Coronary artery (tissue), 2 donors: Measurements from ENCODE around the gene S100A10.

Experiments used
- DNase-seq: peaks from one replicate; pipeline ENCODE4 v3.0.0-alpha.2; 2017; ENCODE audit warnings: low spot score
- H3K27ac ChIP-seq, 2 donors: fragments of 200-600 bp; sonication (generic); one replicate each; pipeline ENCODE4 v1.5.1; 2016 to 2019
- H3K4me3 ChIP-seq: fragments of 200-600 bp; sonication (generic); 2 replicates; pipeline ENCODE4 v1.5.1; 2016; ENCODE audit warnings: mild to moderate bottlenecking, moderate library complexity
- TF ChIP-seq, protein P1 (sequence below): fragments of 200-600 bp; sonication (generic); IDR thresholded peaks from one replicate; pipeline ENCODE4 v1.5.1; 2019; ENCODE audit warnings: antibody characterized with exemption

S100A10 gene

DNA sequence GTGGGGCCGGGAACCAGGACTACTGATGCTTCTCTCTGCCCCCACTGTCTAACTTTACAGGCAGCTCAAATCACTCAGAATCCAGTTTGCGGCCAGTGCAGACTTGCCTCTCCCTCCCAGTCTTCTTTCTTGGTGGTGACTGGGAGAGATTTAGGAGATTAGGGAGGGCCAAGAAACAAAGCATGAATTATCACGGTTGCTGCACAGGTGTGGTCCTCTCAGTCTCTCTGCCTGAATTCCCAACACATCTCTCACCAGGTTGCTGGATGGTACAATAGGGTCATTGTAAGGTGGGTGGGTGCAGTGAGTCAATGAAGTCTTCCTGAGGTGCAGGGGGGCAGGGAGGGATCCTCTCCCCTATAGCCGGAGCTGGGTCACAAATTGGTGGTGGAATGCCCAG lies 30.6 kb upstream of the S100A10 start:
- DNase-seq = no peak
- no peak overlapping the region for H3K4me3 ChIP-seq
- H3K27ac ChIP-seq = no peak overlapping the region
- TF ChIP-seq, protein P1, sequence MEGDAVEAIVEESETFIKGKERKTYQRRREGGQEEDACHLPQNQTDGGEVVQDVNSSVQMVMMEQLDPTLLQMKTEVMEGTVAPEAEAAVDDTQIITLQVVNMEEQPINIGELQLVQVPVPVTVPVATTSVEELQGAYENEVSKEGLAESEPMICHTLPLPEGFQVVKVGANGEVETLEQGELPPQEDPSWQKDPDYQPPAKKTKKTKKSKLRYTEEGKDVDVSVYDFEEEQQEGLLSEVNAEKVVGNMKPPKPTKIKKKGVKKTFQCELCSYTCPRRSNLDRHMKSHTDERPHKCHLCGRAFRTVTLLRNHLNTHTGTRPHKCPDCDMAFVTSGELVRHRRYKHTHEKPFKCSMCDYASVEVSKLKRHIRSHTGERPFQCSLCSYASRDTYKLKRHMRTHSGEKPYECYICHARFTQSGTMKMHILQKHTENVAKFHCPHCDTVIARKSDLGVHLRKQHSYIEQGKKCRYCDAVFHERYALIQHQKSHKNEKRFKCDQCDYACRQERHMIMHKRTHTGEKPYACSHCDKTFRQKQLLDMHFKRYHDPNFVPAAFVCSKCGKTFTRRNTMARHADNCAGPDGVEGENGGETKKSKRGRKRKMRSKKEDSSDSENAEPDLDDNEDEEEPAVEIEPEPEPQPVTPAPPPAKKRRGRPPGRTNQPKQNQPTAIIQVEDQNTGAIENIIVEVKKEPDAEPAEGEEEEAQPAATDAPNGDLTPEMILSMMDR = no peak

DNA sequence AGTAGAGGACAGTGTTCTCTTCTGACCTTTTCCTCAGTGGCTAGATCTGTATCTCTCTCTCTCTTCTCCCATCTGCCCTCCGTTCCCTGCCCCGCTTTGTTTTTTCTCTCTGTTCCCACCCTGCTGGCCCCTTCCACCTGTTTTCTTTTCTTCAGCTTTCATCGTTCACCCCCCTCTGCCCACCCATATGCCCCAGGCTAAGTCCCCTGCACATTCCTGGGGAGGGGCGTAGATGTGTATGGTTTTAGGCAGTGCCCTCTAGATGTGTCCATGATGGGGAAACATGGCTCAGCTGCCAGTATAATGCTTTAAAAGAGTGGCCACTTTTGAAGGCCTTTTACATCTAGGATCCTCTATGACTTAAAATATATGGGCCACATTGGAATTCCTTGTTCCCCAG lies 29.6 kb upstream of the S100A10 start:
- Histone ChIP-seq H3K27ac (no peak overlapping the region), H3K4me3 (no peak overlapping the region)
- TF ChIP-seq, protein P1 = no peak
- no peak for DNase-seq

DNA sequence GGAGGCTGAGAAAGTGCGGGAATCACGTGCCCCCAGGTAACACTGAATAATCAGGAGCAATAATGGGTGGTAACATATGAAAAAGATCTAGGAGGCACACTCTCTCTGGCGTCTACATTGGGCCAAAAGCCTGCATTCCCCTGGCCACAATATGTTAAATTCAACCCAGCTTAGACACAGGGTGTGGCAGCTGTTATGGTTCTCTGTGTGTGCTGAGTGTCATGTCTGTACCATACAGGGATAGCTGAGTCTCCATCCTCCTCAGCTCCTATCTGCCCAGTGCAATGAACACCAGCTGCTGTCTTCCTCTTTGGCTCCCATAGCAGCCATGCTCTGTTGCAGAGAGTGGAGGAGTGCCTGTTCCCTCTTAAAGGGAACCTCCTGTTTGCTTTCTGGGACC lies 28.8 kb upstream of the S100A10 start:
- Histone ChIP-seq H3K27ac (no peak overlapping the region), H3K4me3 (no peak overlapping the region)
- DNase-seq = no peak
- TF ChIP-seq, protein P1 = no peak

DNA sequence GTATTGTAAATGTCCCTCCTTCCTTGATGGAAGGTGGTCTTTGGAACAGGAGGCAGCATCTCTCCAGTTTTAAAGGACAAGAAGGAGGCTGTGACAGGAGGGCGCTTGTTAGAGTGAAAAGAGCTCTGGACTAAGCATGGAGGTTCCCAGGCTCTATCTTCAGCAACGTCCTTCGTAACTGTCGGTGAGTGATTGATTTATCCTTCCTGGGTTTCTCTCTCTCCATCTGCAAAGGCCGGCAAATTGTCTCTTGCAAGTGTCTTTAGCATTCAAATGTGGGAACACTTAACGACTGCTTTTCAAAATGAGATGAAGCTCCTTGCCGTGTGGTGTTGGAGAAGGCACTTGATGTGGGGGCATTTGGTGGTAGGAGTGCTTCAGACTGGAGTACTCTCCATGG lies 27.9 kb upstream of the S100A10 start:
- no peak for DNase-seq
- no peak overlapping the region for H3K4me3 ChIP-seq
- TF ChIP-seq, protein P1 = no peak
- no peak overlapping the region for H3K27ac ChIP-seq

DNA sequence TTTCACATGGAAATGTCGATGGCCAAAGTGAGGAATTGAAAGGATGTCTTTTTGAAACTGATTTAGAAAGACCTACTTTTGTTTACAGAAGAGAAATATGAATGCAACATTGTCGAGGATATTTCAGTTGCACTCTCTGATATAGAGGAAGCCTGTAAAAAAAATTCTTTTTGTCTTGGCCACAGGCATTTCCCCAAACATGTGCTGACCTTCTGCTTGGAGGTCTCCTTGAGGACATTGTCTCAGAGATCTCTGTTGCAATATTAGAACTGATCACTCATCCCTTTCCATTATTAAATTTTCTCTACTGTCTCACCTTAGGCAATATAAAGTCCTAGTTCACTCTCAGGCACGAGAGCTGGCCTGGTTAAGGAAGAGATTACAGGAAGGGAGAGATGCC lies 27.2 kb upstream of the S100A10 start:
- TF ChIP-seq, protein P1 = no peak
- no peak overlapping the region for H3K4me3 ChIP-seq
- no peak overlapping the region for H3K27ac ChIP-seq
- DNase-seq = no peak

DNA sequence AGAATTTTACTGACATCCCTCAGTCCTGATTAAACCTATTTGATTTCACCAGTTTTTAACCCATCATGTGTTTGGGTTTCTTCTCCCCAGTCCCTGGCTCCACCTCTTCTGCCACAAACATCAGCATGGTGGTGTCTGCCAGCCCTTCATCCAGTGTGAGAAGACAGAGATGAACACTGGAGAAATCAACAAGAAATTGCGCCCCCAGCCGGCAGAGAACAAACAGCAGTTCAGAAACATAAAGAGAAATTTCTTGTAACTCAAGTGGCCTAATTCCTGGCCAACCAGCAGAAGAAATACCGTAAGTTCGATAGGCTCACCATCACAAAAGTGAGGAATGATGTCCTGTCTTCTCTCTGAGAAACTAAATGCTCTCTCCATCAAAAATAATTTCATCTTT lies 24.9 kb upstream of the S100A10 start:
- Histone ChIP-seq H3K4me3 (no peak overlapping the region), H3K27ac (no peak overlapping the region)
- DNase-seq = no peak
- TF ChIP-seq, protein P1 = no peak

DNA sequence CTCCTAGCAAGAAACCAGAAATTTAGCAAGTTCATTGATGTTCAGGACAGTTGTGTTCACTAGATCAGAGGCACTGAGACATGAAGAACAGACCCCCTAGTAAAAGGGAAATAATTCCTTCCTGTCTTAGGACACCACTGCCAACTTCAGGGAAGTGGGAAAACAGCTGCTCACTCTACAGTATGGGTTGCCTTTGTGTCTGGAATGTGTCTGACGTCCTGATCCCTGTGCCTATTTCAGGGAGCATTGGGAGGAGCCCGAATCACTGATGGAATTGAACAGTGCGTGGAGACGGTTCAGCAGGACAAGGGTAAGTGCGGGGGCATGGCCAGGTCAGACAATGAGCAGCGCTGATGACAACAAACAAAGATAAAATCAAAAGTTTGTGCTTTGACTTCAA lies 22.1 kb upstream of the S100A10 start:
- Histone ChIP-seq H3K4me3 (no peak overlapping the region), H3K27ac (no peak overlapping the region)
- DNase-seq = no peak
- TF ChIP-seq, protein P1 = no peak
